B cell (primary cell): ENCODE measurements around the gene USP34. TPM values are rescaled to one million over a fixed set of nuclear protein-coding genes. Genes with fewer than 3 reads are reported as not detected.

ENCODE experiments used
- ATAC-seq: fragments of 200-7000 bp; cut with Tn5 transposase; one replicate; pipeline ENCODE4 v1.10.0; 2021; ENCODE audit warnings: low read depth, mild to moderate bottlenecking, moderate number of reproducible peaks, moderate library complexity
- CTCF ChIA-PET: fragments of 350-600 bp; sonication (Branson Sonifier 250); formaldehyde crosslinking; loops from one replicate; lab custom pipeline; 2021; ENCODE audit warnings: antibody characterized with exemption, inconsistent platforms; lab: Charles Lee
- POLR2A ChIA-PET: fragments of 350-600 bp; sonication (Branson Sonifier 250); formaldehyde crosslinking; loops from one replicate; lab custom pipeline; 2021; ENCODE audit warnings: antibody characterized with exemption; lab: Charles Lee
- DNase-seq: peaks from one replicate; pipeline ENCODE4 v3.0.0; 2013
- H2AFZ ChIP-seq: 2 replicates; pipeline ENCODE4 v1.6.1; 2012; ENCODE audit warnings: mild to moderate bottlenecking, low read depth, low read length; ENCODE audit not compliant: insufficient read depth, poor library complexity, severe bottlenecking
- H3K27ac ChIP-seq, 2 donors: 1 replicate in 1 of 2; 2 replicates in 1 of 2; pipeline ENCODE4 v1.5.1; 2012 to 2013; ENCODE audit warnings: low read length in 2 of 2, mild to moderate bottlenecking in 2 of 2, moderate library complexity in 1 of 2
- H3K27me3 ChIP-seq, 4 experiments: fragments of 200-600 bp in 1 of 4; sonication (generic) in 1 of 4; replicated peaks in 1 of 4; 1 replicate in 2 of 4; 2 replicates in 2 of 4; pipeline versions ENCODE4 v1.6.1 to v1.7.0; 2013 to 2016; ENCODE audit warnings: low read length in 3 of 4, mild to moderate bottlenecking in 2 of 4, mixed read lengths in 1 of 4, moderate library complexity in 1 of 4; ENCODE audit not compliant: insufficient read depth in 4 of 4, control insufficient read depth in 3 of 4; ENCODE audit errors: control extremely low read depth in 1 of 4
- H3K36me3 ChIP-seq, 2 experiments: replicated peaks in 1 of 2; 1 replicate in 1 of 2; 2 replicates in 1 of 2; pipeline versions ENCODE4 v1.6.1 to v1.7.1; 2013; ENCODE audit warnings: low read length in 1 of 2; ENCODE audit not compliant: insufficient read depth in 2 of 2, control insufficient read depth in 1 of 2; ENCODE audit errors: control extremely low read depth in 1 of 2, extremely low read depth in 1 of 2
- H3K4me1 ChIP-seq, 2 donors: fragments of 200-600 bp in 1 of 2; sonication (generic) in 1 of 2; 1 replicate in 1 of 2; 2 replicates in 1 of 2; pipeline versions ENCODE4 v1.5.1 to v1.6.1; 2013 to 2017; ENCODE audit warnings: low read length in 2 of 2; ENCODE audit not compliant: control insufficient read depth in 2 of 2, insufficient read depth in 2 of 2
- H3K4me2 ChIP-seq: replicated peaks from 2 replicates; pipeline ENCODE3; 2012; ENCODE audit warnings: mild to moderate bottlenecking, low read depth, low read length; ENCODE audit not compliant: poor library complexity, severe bottlenecking
- H3K4me3 ChIP-seq, 5 experiments: fragments of 200-600 bp in 1 of 5; sonication (generic) in 1 of 5; 1 replicate in 3 of 5; 2 replicates in 2 of 5; pipeline versions ENCODE4 v1.5.1 to v1.7.0; 2011 to 2016; ENCODE audit warnings: low read length in 4 of 5, mild to moderate bottlenecking in 4 of 5, low read depth in 2 of 5, control low read depth in 1 of 5, moderate library complexity in 1 of 5; ENCODE audit not compliant: insufficient read depth in 1 of 5; ENCODE audit errors: control extremely low read depth in 1 of 5, extremely low read depth in 1 of 5
- H3K79me2 ChIP-seq: fragments of 200-600 bp; sonication (generic); one replicate; pipeline ENCODE4 v1.6.0; 2016; ENCODE audit warnings: low read length; ENCODE audit not compliant: control insufficient read depth, insufficient read depth
- H3K9ac ChIP-seq: fragments of 200-600 bp; sonication (generic); 2 replicates; pipeline ENCODE4 v1.6.1; 2017; ENCODE audit warnings: mild to moderate bottlenecking, low read length, moderate library complexity
- H3K9me3 ChIP-seq, 3 donors: one replicate each; pipeline versions ENCODE4 v1.6.1 to v1.7.1; 2013; ENCODE audit warnings: low read length in 2 of 3; ENCODE audit not compliant: control insufficient read depth in 2 of 3, insufficient read depth in 1 of 3; ENCODE audit errors: control extremely low read depth in 1 of 3
- H4K20me1 ChIP-seq: 2 replicates; pipeline ENCODE4 v1.6.0; 2012; ENCODE audit warnings: mild to moderate bottlenecking, low read length; ENCODE audit not compliant: insufficient read depth, control insufficient read depth, poor library complexity, severe bottlenecking
- H3K27ac Mint-ChIP-seq: one replicate; pipeline ENCODE4 v1.8.0; 2021; ENCODE audit warnings: mixed read lengths
- H3K27me3 Mint-ChIP-seq: one replicate; pipeline ENCODE4 v1.8.0; 2021; ENCODE audit warnings: mixed read lengths
- H3K4me1 Mint-ChIP-seq: one replicate; pipeline ENCODE4 v1.8.0; 2021; ENCODE audit warnings: mixed read lengths
- H3K4me3 Mint-ChIP-seq: one replicate; pipeline ENCODE4 v1.8.0; 2021; ENCODE audit warnings: mixed read lengths
- H3K9me3 Mint-ChIP-seq: one replicate; pipeline ENCODE4 v1.8.0; 2022; ENCODE audit warnings: mixed read lengths; ENCODE audit not compliant: insufficient read depth
- EZH2 ChIP-seq: IDR thresholded peaks from 2 replicates; pipeline ENCODE4 v1.6.1; 2012; ENCODE audit warnings: borderline replicate concordance, low read depth, mild to moderate bottlenecking, moderate library complexity, low read length; ENCODE audit not compliant: insufficient read depth, poor library complexity, severe bottlenecking
- WGBS: methylation state at CpG from one replicate; pipeline ENCODE4 v1.1.5; 2013; ENCODE audit warnings: missing lambda C conversion rate; ENCODE audit not compliant: insufficient coverage; 5-methylcytosine and 5-hydroxymethylcytosine counted together
- intact Hi-C: fragments of 100-400 bp; cut with micrococcal nuclease; formaldehyde crosslinking; loops from one replicate; pipeline ENCODE4 v1.10.0; 2022
- polyA plus RNA-seq: library from polyadenylated mRNA; depleted of rRNA; stranded (reverse); fragments of >200 nt; gene quantifications from 2 replicates; pipeline ENCODE4 v1.2.3, GENCODE V29; 2012
- total RNA-seq, 2 donors: library from RNA; stranded (reverse); fragments of 120-200 nt in 1 of 2; gene quantifications; 1 replicate in 1 of 2; 2 replicates in 1 of 2; pipeline versions ENCODE4 v1.2.3 to v1.2.4, GENCODE V29; 2013 to 2022
- TF ChIP-seq, protein P1 (sequence below): fragments of 200-600 bp; IDR thresholded peaks from one replicate; pipeline ENCODE4 v1.8.0; 2022; ENCODE audit warnings: antibody characterized with exemption, mild to moderate bottlenecking

Gene USP34
- total and polyA plus RNA-seq, 2 donors (not counting 1 experiment from before 2014, with no cell fraction given) = 70.3 to 311 TPM

DNA sequence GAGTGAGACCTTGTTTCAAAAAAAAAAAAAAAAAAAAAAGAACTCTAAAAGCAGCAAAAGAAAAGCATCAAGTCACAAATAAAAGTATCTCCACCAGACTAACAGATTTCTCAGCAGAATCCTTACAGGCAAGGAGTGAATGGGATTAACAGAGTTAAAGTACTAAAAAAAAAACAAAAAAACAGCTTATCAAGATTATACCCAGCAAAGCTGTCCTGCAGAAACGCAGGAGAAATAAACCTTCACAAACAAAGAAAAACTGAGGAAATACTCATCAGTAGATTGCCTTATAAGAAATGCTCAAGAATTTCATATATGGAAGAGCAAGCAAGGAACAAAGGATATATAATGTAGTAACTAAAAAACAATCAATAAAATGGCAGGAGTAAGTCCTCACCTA, 35.6 kb downstream of the USP34 start:
- Histone ChIP-seq H3K79me2 (peaks cover 99% of the 10 kb centered on the region), H3K9ac (no peak overlapping the region), H3K36me3 (peaks cover 0 to 1% of the 10 kb centered on the region in 2 experiments), H3K4me2 (peak overlapping the region; percentile 11), H3K4me3 (no peak overlapping the region), H3K4me1 (peaks cover 36 to 38% of the 10 kb centered on the region in 2 donors), H3K27me3 (no peaks in the 10 kb centered on the region), H3K9me3 (peaks cover 0 to 19% (median 4%) of the 10 kb centered on the region in 3 donors), H4K20me1 (peaks cover 62% of the 10 kb centered on the region), H2AFZ (no peak overlapping the region), H3K27ac (peak overlapping the region in 1 of 2 donors; percentile 59)
- DNase-seq (no peak), ATAC-seq (no peak)
- POLR2A ChIA-PET = interaction anchor here (0.6 kb wide), 1 partner anchor 9 kb away, joined by 9 read pairs; no protein-coding TSS in a partner anchor
- H3K27ac Mint-ChIP-seq = no peak overlapping the region
- no CpG with 5 or more reads among the region's 1 CpG for WGBS
- peaks cover 67% of the 10 kb centered on the region for H3K4me1 Mint-ChIP-seq
- H3K4me3 Mint-ChIP-seq = peak overlapping the region; percentile 41
- no peak for TF ChIP-seq EZH2
- TF ChIP-seq, protein P1, sequence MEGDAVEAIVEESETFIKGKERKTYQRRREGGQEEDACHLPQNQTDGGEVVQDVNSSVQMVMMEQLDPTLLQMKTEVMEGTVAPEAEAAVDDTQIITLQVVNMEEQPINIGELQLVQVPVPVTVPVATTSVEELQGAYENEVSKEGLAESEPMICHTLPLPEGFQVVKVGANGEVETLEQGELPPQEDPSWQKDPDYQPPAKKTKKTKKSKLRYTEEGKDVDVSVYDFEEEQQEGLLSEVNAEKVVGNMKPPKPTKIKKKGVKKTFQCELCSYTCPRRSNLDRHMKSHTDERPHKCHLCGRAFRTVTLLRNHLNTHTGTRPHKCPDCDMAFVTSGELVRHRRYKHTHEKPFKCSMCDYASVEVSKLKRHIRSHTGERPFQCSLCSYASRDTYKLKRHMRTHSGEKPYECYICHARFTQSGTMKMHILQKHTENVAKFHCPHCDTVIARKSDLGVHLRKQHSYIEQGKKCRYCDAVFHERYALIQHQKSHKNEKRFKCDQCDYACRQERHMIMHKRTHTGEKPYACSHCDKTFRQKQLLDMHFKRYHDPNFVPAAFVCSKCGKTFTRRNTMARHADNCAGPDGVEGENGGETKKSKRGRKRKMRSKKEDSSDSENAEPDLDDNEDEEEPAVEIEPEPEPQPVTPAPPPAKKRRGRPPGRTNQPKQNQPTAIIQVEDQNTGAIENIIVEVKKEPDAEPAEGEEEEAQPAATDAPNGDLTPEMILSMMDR = no peak
- intact Hi-C loops = loop anchor here (2.0 kb wide), 1 partner anchor 16 kb away; no protein-coding TSS in a partner anchor
- H3K9me3 Mint-ChIP-seq = peaks cover 4% of the 10 kb centered on the region
- H3K27me3 Mint-ChIP-seq = no peaks in the 10 kb centered on the region
- CTCF ChIA-PET = interaction anchor here (0.7 to 3.7 kb wide), 2 partner anchors 9 to 1339 kb away, joined by 3 to 25 read pairs; no protein-coding TSS in a partner anchor

DNA sequence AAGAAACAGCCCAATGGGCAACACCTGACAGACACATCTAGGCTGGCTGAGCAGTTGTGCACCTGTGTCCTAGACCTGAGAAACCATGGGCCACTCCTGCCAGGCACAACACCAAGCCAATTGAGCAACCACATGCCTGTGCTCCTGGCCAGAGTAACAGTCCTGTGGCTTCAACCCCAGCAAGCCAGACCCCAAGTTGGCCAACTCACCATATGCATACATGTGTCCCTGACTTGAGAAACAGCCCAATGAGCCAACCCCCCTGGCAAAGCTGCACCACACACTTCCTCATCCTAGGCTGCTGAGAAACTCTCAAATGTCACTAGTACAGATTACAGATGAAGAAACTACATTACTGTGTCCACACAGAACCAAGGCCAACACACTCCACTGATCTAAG, 36.6 kb downstream of the USP34 start:
- CTCF ChIA-PET = interaction anchor here (3.7 kb wide), 1 partner anchor 8 kb away, joined by 25 read pairs; no protein-coding TSS in a partner anchor
- peak; percentile 62 for ATAC-seq
- H3K27me3 ChIP-seq = no peaks in the 10 kb centered on the region

More for the DNA sequence above, 36.6 kb downstream of the USP34 start:
- POLR2A ChIA-PET = interaction anchor here (0.7 kb wide), 1 partner anchor 16 kb away, joined by 3 read pairs; no protein-coding TSS in a partner anchor
- Histone ChIP-seq H3K27ac (peak overlapping the region; percentile 32 to 59), H3K4me2 (peak overlapping the region; percentile 11), H4K20me1 (peaks cover 52% of the 10 kb centered on the region), H3K9ac (no peak overlapping the region), H3K79me2 (peaks cover 98% of the 10 kb centered on the region), H3K4me3 (no peak overlapping the region), H3K9me3 (peaks cover 0 to 16% (median 4%) of the 10 kb centered on the region in 3 donors), H2AFZ (no peak overlapping the region), H3K36me3 (peaks cover 0 to 1% of the 10 kb centered on the region in 2 experiments), H3K4me1 (peaks cover 28 to 36% of the 10 kb centered on the region in 2 donors)
- Mint-ChIP-seq H3K27ac (peak overlapping the region; percentile 64), H3K9me3 (peaks cover 4% of the 10 kb centered on the region), H3K4me3 (peak overlapping the region; percentile 6), H3K27me3 (no peaks in the 10 kb centered on the region), H3K4me1 (peaks cover 61% of the 10 kb centered on the region)
- intact Hi-C loops = loop anchor here (2.0 kb wide), 1 partner anchor 16 kb away; no protein-coding TSS in a partner anchor
- TF ChIP-seq EZH2 = no peak
- TF ChIP-seq, protein P1 = no peak
- peak; percentile 44 for DNase-seq
